Mesodermal cell (in vitro differentiated cells): ENCODE data around the gene HHLA2. TPM values are rescaled to one million over a fixed set of nuclear protein-coding genes. Genes with fewer than 3 reads are reported as not detected.
"Not testable (repeated sequence)": the region's sequence is repeated elsewhere in the genome, so short reads cannot be mapped to it uniquely, and the experiment has no call there.

Experiments
- H3K27ac ChIP-seq: 2 replicates; pipeline ENCODE4 v1.7.0; 2013; ENCODE audit warnings: mild to moderate bottlenecking, low read depth, low read length, moderate library complexity; ENCODE audit not compliant: severe bottlenecking
- H3K36me3 ChIP-seq: 2 replicates; pipeline ENCODE4 v1.7.1; 2013; ENCODE audit warnings: mild to moderate bottlenecking, low read length, moderate library complexity; ENCODE audit not compliant: control insufficient read depth, insufficient read depth
- H3K4me1 ChIP-seq: one replicate; pipeline ENCODE4 v1.7.1; 2013; ENCODE audit warnings: mild to moderate bottlenecking, low read length; ENCODE audit not compliant: insufficient read depth, control insufficient read depth, poor library complexity, severe bottlenecking
- H3K4me3 ChIP-seq: 2 replicates; pipeline ENCODE4 v1.7.0; 2013; ENCODE audit warnings: low read length, control low read depth, mild to moderate bottlenecking; ENCODE audit not compliant: insufficient read depth, poor library complexity, severe bottlenecking; ENCODE audit errors: extremely low read depth
- H3K9me3 ChIP-seq: 2 replicates; pipeline ENCODE4 v1.7.1; 2013; ENCODE audit warnings: mild to moderate bottlenecking, low read length, moderate library complexity; ENCODE audit not compliant: control insufficient read depth
- WGBS, 2 experiments: methylation state at CpG; one replicate each; pipeline ENCODE4 v1.1.5; 2013; ENCODE audit warnings: missing lambda C conversion rate in 2 of 2; ENCODE audit not compliant: insufficient coverage in 2 of 2; 5-methylcytosine and 5-hydroxymethylcytosine counted together
- polyA plus RNA-seq, 2 experiments: library from polyadenylated mRNA; stranded (reverse); fragments of 50-300 nt; gene quantifications; one replicate each; pipeline ENCODE4 v1.2.3, GENCODE V29; 2013

Gene HHLA2, protein sequence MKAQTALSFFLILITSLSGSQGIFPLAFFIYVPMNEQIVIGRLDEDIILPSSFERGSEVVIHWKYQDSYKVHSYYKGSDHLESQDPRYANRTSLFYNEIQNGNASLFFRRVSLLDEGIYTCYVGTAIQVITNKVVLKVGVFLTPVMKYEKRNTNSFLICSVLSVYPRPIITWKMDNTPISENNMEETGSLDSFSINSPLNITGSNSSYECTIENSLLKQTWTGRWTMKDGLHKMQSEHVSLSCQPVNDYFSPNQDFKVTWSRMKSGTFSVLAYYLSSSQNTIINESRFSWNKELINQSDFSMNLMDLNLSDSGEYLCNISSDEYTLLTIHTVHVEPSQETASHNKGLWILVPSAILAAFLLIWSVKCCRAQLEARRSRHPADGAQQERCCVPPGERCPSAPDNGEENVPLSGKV
- polyA plus RNA-seq (2013, experiment 1 of 2) = not detected
- polyA plus RNA-seq (2013, experiment 2 of 2) = not detected

- no peak within 1 kb of the TSS for H3K27ac ChIP-seq
- no peak within 1 kb of the TSS for H3K4me3 ChIP-seq
- WGBS, 2 experiments = 100% methylated on average over 2 of the region's 2 CpGs; no CpG with 5 or more reads in 1 of the 2 experiments
- no peaks in the 10 kb centered on the region for H3K36me3 ChIP-seq
- H3K9me3 ChIP-seq = no peaks in the 10 kb centered on the region
- H3K4me1 ChIP-seq = peaks cover 5% of the 10 kb centered on the region
These were observed at the start of gene HHLA2 for GRCh38 chr3:108296239-108296638. HHLA2 (plus strand) TSS chr3:108296548; CDS start chr3:108351814, 55,266 bp downstream.

DNA sequence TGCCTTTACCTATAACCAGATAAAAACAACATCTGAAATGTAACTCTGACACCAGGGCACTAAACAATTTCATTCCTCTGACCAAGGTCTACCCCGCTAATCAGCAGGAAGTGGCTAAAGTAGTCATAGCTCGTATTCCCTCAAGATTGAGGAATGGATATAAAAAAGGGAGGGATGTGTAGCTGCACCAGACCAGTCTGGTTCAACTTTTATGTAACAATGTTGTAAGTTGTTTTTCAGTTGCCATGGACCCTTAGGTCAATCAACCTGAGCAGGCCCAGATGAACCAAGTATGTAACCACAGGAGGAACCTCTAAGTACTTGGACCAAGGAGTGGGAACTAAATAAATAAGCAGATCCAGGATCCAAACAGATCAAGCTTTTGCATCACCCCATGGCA is 45.7 kb upstream of the HHLA2 start:
- Histone ChIP-seq H3K9me3 (no peaks in the 10 kb centered on the region), H3K4me3 (no peak overlapping the region), H3K4me1 (no peaks in the 10 kb centered on the region), H3K27ac (no peak overlapping the region), H3K36me3 (no peaks in the 10 kb centered on the region)
- WGBS, 2 experiments = 92% methylated on average over 2 of the region's 2 CpGs; no CpG with 5 or more reads in 1 of the 2 experiments

GRCh38 chr3:108251265-108251664 is 45.1 kb upstream of the HHLA2 start:
- Histone ChIP-seq H3K36me3 (no peaks in the 10 kb centered on the region), H3K4me1 (no peaks in the 10 kb centered on the region), H3K4me3 (no peak overlapping the region), H3K27ac (no peak overlapping the region), H3K9me3 (no peaks in the 10 kb centered on the region)
- 100% methylated on average over 1 of the region's 4 CpGs; no CpG with 5 or more reads in 1 of the 2 experiments for WGBS, 2 experiments

DNA sequence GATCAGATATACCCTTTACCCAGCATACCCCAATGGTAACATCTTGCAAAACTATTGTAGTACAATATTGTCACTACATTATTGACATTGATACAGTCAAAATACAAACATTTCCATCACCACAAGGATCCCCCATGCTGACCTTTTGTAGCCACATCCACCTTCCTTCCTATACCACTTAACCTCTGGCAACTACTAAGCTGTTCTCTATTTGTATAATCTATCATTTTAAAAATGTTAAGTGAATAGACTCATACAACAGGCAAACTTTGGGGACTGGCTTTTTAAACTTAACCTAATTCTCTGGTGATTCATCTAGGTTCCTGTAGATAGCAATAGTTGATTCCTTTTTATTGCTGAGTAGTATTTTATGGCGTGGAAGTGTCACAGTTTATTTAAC is 44.5 kb upstream of the HHLA2 start:
- Histone ChIP-seq H3K4me3 (no peak overlapping the region), H3K4me1 (no peaks in the 10 kb centered on the region)
- no CpG with 5 or more reads among the region's 1 CpG for WGBS, 2 experiments

GRCh38 chr3:108255131-108255530 is 41.2 kb upstream of the HHLA2 start:
- Histone ChIP-seq H3K36me3 (no peaks in the 10 kb centered on the region), H3K4me3 (no peak overlapping the region), H3K27ac (no peak overlapping the region), H3K4me1 (no peaks in the 10 kb centered on the region), H3K9me3 (no peaks in the 10 kb centered on the region)

More for the DNA sequence above, 44.5 kb upstream of the HHLA2 start:
- no peak overlapping the region for H3K27ac ChIP-seq
- H3K9me3 ChIP-seq = no peaks in the 10 kb centered on the region
- no peaks in the 10 kb centered on the region for H3K36me3 ChIP-seq

DNA sequence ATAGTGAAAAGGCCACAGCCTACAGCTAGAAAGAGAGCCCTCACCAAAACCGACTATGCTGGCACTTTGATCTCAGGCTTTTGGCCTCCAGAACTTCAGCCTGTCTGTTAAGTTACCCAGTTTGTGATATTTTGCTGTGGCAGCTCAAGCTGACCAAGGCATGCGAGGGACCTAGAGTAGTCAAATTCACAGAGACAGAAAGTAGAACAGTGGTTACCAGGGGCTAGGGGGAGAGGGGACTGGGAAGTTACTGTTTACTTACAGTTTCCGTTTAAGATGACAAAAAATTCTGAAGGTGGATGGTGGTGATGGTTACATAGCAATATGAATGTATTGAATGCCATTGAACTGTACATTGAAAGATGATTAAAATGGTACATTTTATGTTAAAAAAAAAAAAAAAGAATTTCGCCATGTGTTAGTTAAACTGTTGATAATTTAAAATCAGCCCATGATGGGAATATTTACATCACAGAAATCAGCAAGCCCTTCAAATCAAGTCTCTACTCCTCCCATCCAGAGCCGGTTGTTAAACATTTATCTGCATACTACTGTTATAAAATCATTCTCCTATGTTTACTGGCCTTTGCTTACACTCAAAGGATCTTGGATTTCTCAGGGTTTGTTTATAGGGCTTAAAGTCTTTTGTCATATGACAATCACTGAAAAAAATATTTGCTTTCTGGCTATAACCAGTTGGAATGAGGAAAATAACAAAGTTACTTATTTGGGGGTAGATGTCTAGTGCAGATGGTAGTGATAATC is 31.6 kb upstream of the HHLA2 start:
- not testable (repeated sequence) for H3K36me3 ChIP-seq, H3K4me1 ChIP-seq, H3K9me3 ChIP-seq, H3K27ac ChIP-seq, H3K4me3 ChIP-seq
- WGBS, 2 experiments = 60% methylated on average over 1 of the region's 5 CpGs; no CpG with 5 or more reads in 1 of the 2 experiments

- H3K4me1 ChIP-seq, H3K4me3 ChIP-seq, H3K9me3 ChIP-seq, H3K36me3 ChIP-seq, H3K27ac ChIP-seq: not testable (repeated sequence)
- WGBS, 2 experiments = 87 to 100% methylated on average over 2 to 3 of the region's 3 CpGs
These were observed 28.1 kb upstream of the HHLA2 start for GRCh38 chr3:108268235-108268634.

- Histone ChIP-seq H3K4me1 (peaks cover 8% of the 10 kb centered on the region), H3K4me3 (no peak overlapping the region), H3K36me3 (no peaks in the 10 kb centered on the region), H3K9me3 (peaks cover 7% of the 10 kb centered on the region), H3K27ac (no peak overlapping the region)
- WGBS, 2 experiments = 50 to 82% methylated on average over 1 to 2 of the region's 2 CpGs
These were observed 24.7 kb upstream of the HHLA2 start for GRCh38 chr3:108271626-108272025.

GRCh38 chr3:108279066-108279465 is 17.3 kb upstream of the HHLA2 start:
- not testable (repeated sequence) for H3K4me1 ChIP-seq, H3K36me3 ChIP-seq, H3K27ac ChIP-seq, H3K4me3 ChIP-seq
- peaks cover 21% of the 10 kb centered on the region for H3K9me3 ChIP-seq
- 60 to 79% methylated on average over 2 to 3 of the region's 4 CpGs for WGBS, 2 experiments

DNA sequence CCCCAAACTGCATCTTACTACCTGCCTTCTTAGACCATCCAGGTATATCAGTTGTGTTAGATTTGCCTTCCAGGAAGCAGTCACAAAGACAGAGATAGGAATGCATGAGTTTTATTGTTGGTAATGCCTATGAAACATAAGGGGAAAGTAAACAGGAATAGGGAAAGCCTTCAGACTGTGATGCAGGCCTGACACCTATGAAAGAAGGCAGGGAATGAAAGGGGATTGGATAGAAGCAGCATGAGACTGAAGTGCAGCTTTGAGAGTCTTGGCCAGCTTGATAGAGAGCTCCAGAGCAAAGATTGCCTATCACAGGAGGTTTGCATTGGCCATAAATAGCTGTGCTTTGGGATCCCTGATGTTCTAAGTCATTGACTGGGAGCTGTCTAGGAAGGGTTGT is 15.9 kb upstream of the HHLA2 start:
- Histone ChIP-seq H3K4me1 (peaks cover 8% of the 10 kb centered on the region), H3K27ac (no peak overlapping the region), H3K4me3 (no peak overlapping the region), H3K36me3 (no peaks in the 10 kb centered on the region), H3K9me3 (peaks cover 21% of the 10 kb centered on the region)

GRCh38 chr3:108281670-108282069 is 14.7 kb upstream of the HHLA2 start:
- H3K27ac ChIP-seq = no peak overlapping the region
- H3K36me3 ChIP-seq = no peaks in the 10 kb centered on the region
- no peak overlapping the region for H3K4me3 ChIP-seq
- H3K9me3 ChIP-seq = peaks cover 20% of the 10 kb centered on the region
- no peaks in the 10 kb centered on the region for H3K4me1 ChIP-seq
